GM12891 (cell line): ENCODE results near the gene ANKRD27.

Experiments
- PAX5 ChIP-seq: IDR thresholded peaks from 2 replicates; pipeline ENCODE4 v1.6.1; 2011; ENCODE audit warnings: low read length, moderate library complexity, mild to moderate bottlenecking; ENCODE audit not compliant: insufficient read depth, severe bottlenecking
- POLR2A ChIP-seq: IDR thresholded peaks from 2 replicates; pipeline ENCODE4 v1.6.1; 2011; ENCODE audit warnings: low read depth, low read length, control low read depth
- POLR2AphosphoS5 ChIP-seq: IDR thresholded peaks from 2 replicates; pipeline ENCODE4 v1.6.1; 2011; ENCODE audit warnings: low read depth, low read length, control low read depth
- SPI1 ChIP-seq: IDR thresholded peaks from 2 replicates; pipeline ENCODE4 v1.6.1; 2011; ENCODE audit warnings: low read depth, low read length, control low read depth
- TAF1 ChIP-seq: IDR thresholded peaks from 2 replicates; pipeline ENCODE4 v1.6.1; 2011; ENCODE audit warnings: low read depth, low read length, control low read depth

- TF ChIP-seq POLR2A (no peak), SPI1 (no peak), PAX5 (no peak), POLR2AphosphoS5 (no peak), TAF1 (no peak)
Observed at GRCh38 chr19:32622002-32622401, 53.0 kb downstream of the ANKRD27 start.
